Measurements from ENCODE around the gene TICAM1.

The TICAM1 gene

DNA sequence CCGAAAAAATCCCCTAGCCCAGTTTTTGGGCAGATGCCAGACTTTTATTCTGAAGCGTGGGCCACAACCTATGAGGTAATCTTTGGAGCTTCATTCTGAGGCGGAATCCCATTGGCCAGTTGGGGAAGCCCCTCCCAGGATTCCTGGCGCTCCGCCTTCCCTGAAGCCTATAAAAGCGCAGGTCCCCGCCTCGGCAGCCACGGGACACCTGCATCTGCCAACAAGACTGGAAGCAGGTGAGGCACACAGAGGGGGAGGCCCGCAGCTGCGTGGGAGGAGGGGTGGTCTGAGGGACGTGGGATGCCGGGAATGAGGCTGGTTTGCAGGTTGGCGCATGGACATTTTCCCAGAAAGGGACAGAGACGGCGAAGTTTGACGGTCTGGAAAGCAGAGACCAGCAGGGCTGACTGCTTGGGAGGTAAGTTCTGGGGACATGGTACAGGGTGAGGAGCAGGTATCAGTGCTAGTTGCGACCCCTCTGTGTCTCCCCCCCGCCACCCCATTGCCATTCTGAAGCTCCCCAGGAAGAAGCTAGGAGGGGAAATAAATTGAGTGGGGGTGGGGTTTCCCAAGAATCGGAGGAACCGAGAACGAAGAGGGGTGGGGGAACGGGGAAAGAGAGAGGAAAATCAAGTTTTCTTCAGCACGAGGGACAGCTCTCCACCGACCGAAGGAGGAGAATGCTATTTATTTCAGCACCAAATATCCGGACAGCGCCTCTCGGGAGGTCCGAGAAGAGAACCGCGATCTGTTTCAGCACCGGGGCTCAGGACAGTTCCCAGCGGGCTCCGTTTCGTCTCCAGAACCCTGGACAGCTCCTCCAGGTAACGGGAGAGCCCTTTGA lies 62.4 kb downstream of the TICAM1 start:
- DNase-seq, result peak; percentile 19 to 45

All from bone marrow (tissue), 2 donors.